Measurements from ENCODE around the gene STK39. TPM values are rescaled to one million over a fixed set of nuclear protein-coding genes. Genes with fewer than 3 reads are reported as not detected.

Gene STK39
- total and polyA plus RNA-seq, 2 of the 4 experiments (the other 2 are of a cell fraction): 11.8 to 16.4 TPM

- in situ Hi-C loops (cut with MboI; ENCODE audit: low sequenced_read_pairs) (no loop called here), dilution Hi-C loops (cut with HindIII; ENCODE audit: low sequenced_read_pairs, unreplicated experiment) (no loop called here), intact Hi-C loops (cut with micrococcal nuclease) (no loop called here)
- no CpG with 5 or more reads among the region's 1 CpG for WGBS, 2 experiments (ENCODE audit: extremely low coverage in 2 of 2, insufficient read length in 1 of 2)
- Histone ChIP-seq H2BK120ac (ENCODE audit: low read depth, low read length) (no peak overlapping the region), H4K20me1 (ENCODE audit: insufficient read depth, low read length) (no peaks in the 10 kb centered on the region), H3K56ac (ENCODE audit: extremely low read depth, insufficient read depth, low read length) (no peak overlapping the region), H2BK20ac (ENCODE audit: low read depth, low read length) (no peak overlapping the region), H3K9me3 (ENCODE audit: control insufficient read depth, insufficient read depth, low read length) (no peaks in the 10 kb centered on the region), H2AK5ac (ENCODE audit: low read depth, low read length) (no peak overlapping the region), H3K36me3 (ENCODE audit: control insufficient read depth, insufficient read depth, low read length) (peaks cover 14% of the 10 kb centered on the region; the same call in 1 of the 2 replicates), H4K91ac (ENCODE audit: insufficient read depth, low read depth, low read length) (no peak overlapping the region), H4K5ac (ENCODE audit: low read depth, low read length) (no peak overlapping the region), H3K9me1 (ENCODE audit: insufficient read depth, low read length) (no peaks in the 10 kb centered on the region; the same call in 1 of the 2 replicates), H3K14ac (replicated peaks; ENCODE audit: low read depth, low read length) (no peak overlapping the region), H3K4ac (ENCODE audit: low read depth, low read length) (no peak overlapping the region), H3K18ac (ENCODE audit: low read depth, low read length) (no peak overlapping the region), H3K27me3 (ENCODE audit: control insufficient read depth, insufficient read depth, low read length) (no peaks in the 10 kb centered on the region), H3K9ac (ENCODE audit: low read depth, low read length) (no peak overlapping the region), H3K27ac (ENCODE audit: insufficient read depth, low read length) (no peak overlapping the region), H3K4me3 (ENCODE audit: insufficient read depth, low read depth, low read length) (no peak overlapping the region), H3K79me1 (ENCODE audit: low read depth in 1 of 2, low read length in 2 of 2) (peaks cover 0 to 5% of the 10 kb centered on the region in 2 experiments; a peak in 1 of 4 replicates), H3K4me1 (ENCODE audit: control insufficient read depth, insufficient read depth, low read length) (peaks cover 4% of the 10 kb centered on the region), H3K23ac (ENCODE audit: low read depth, low read length) (no peak overlapping the region), H2AK9ac (replicated peaks; ENCODE audit: low read depth, low read length, poor library complexity) (no peak overlapping the region), H3K4me2 (ENCODE audit: low read depth, low read length) (no peak overlapping the region), H2AFZ (replicated peaks; ENCODE audit: low read length, poor library complexity) (no peak overlapping the region), H2BK5ac (ENCODE audit: low read depth, low read length, poor library complexity, severe bottlenecking) (no peak overlapping the region), H2BK15ac (ENCODE audit: low read depth, low read length) (no peak overlapping the region), H4K8ac (ENCODE audit: low read depth in 2 of 2, low read length in 2 of 2) (no peak overlapping the region)
- no TSS peak for BruUV-seq (replicated peaks)
- ATAC-seq (ENCODE audit: low read depth) (no peak), DNase-seq (no peak)
- ChIA-PET POLR2A (ENCODE audit: unreplicated experiment) (interaction anchor here (0.5 kb wide), 1 partner anchor 1821 kb away, joined by 3 read pairs; no protein-coding TSS in a partner anchor), CTCF (no interaction called here)
- TF ChIP-seq RFX5 (IDR thresholded peaks at IDR 0.05; ENCODE audit: low read depth, low read length) (no peak), NFE2L2 (IDR thresholded peaks at IDR 0.05; ENCODE audit: low read depth, low read length) (no peak), MAZ (IDR thresholded peaks at IDR 0.05; ENCODE audit: borderline replicate concordance, low read depth, low read length) (no peak), SMC3 (IDR thresholded peaks at IDR 0.05; ENCODE audit: low read depth, low read length) (no peak), CEBPB (IDR thresholded peaks at IDR 0.05; ENCODE audit: low read depth, low read length) (no peak), MXI1 (IDR thresholded peaks at IDR 0.05; ENCODE audit: borderline replicate concordance, low read depth, low read length) (no peak), RAD21 (IDR thresholded peaks at IDR 0.05; ENCODE audit: low read length) (no peak), MAFK (IDR thresholded peaks at IDR 0.05; ENCODE audit: low read depth, low read length) (no peak), FOS (IDR thresholded peaks at IDR 0.05; ENCODE audit: low read depth, low read length) (no peak), RCOR1 (IDR thresholded peaks at IDR 0.05; ENCODE audit: insufficient replicate concordance, low read length) (no peak), CTCF (conservative IDR thresholded peaks at IDR 0.05; ENCODE audit: low read depth, low read length) (no peak), CHD1 (IDR thresholded peaks at IDR 0.05; ENCODE audit: low read depth, low read length) (no peak), ELK1 (IDR thresholded peaks at IDR 0.05; ENCODE audit: borderline replicate concordance, low read depth, low read length) (no peak), POLR2A (IDR thresholded peaks at IDR 0.05; ENCODE audit: low read depth, low read length) (no peak), BHLHE40 (IDR thresholded peaks at IDR 0.05; ENCODE audit: low read depth, low read length) (no peak), USF2 (IDR thresholded peaks at IDR 0.05; ENCODE audit: low read depth, low read length) (no peak)
These were observed 237.5 kb downstream of the STK39 start for GRCh38 chr2:168009900-168010299.
